Measurements from ENCODE around the gene LIPI. TPM values are rescaled to one million over a fixed set of nuclear protein-coding genes. Genes with fewer than 3 reads are reported as not detected.
"Not testable (repeated sequence)": the region's sequence is repeated elsewhere in the genome, so short reads cannot be mapped to it uniquely, and the experiment has no call there.

The LIPI gene
- total RNA-seq, 1 experiment from 2014 or later = not detected

DNA sequence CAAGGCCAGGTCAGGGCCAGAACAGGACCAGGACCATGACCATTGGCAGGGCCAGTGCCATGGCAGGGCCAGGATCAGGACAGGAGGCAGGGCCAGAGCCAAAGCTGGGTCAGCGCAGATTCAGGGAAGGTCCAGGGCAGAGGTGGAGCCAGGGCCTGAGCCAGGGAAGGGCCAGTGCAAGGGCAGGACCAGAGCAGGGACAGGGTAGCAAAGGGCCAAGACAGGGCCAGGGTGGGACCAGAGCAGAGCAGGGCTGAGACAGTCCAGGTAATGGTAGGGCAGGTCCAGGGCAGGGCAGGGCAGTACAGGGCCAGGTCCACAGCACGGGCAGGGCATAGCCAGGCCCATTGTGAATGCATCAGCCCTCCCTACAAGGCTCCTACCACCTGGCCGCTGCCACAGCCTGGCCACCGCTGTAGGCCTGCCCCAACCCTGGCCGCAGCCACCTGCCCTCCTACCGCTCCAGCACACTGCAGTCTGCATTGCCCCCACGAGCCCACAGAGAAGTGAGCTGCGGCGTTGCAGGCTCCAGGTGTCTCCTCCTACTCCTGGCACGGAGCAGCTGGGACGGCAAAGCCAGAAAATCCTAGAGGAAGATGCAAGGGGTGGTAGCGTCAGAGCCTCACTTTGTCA is 151.6 kb downstream of the LIPI start:
- H3K79me2 ChIP-seq (ENCODE audit: low read length); H2AFZ ChIP-seq (ENCODE audit: low read length); H3K27me3 ChIP-seq (ENCODE audit: low read length); CTCF ChIA-PET; H3K4me3 ChIP-seq (ENCODE audit: low read length); DNase-seq; H3K9ac ChIP-seq (ENCODE audit: low read length); intact Hi-C loops (cut with micrococcal nuclease); H3K9me3 ChIP-seq (ENCODE audit: low read length); H3K36me3 ChIP-seq (ENCODE audit: low read depth, low read length); H4K20me1 ChIP-seq (ENCODE audit: low read length); H3K9me2 ChIP-seq (replicated peaks; ENCODE audit: low read length); H3K4me2 ChIP-seq (ENCODE audit: low read length); POLR2A ChIA-PET (ENCODE audit: unreplicated experiment); H3F3A ChIP-seq (ENCODE audit: low read length, unreplicated experiment); H3K4me1 ChIP-seq (ENCODE audit: insufficient read depth, low read length); ATAC-seq; H3K27ac ChIP-seq (ENCODE audit: low read length); BruUV-seq (replicated peaks): not testable (repeated sequence)

Other genes with a start within 250 kb of the LIPI start
- gene RBM11, start 5.2 kb upstream of the LIPI start, total RNA-seq (2014; rRNA removed) = 1.9 and 2.1 TPM in 2 replicates
- gene HSPA13, start 172.2 kb upstream of the LIPI start, total RNA-seq (2014; rRNA removed) = 18.1 and 25.1 TPM in 2 replicates